Heart left ventricle (tissue), 16 donors: Measurements from ENCODE around the gene PIGL. TPM values are rescaled to one million over a fixed set of nuclear protein-coding genes. Genes with fewer than 3 reads are reported as not detected.

ENCODE experiments used
- ATAC-seq, 4 donors: fragments of 200-7000 bp; cut with Tn5 transposase; one replicate each; pipeline ENCODE4 v1.9.1; 2020 to 2022; ENCODE audit warnings: moderate library complexity in 4 of 4, mild to moderate bottlenecking in 3 of 4, moderate number of reproducible peaks in 1 of 4
- DNase-seq, 5 donors: peaks; one replicate each; pipeline ENCODE4 v3.0.0-alpha.2; 2020
- H3K27ac ChIP-seq, 12 donors: fragments of 200-600 bp; sonication (generic) in 4 of 12; one replicate each; pipeline versions ENCODE4 v1.5.0 to v1.8.0; 2016 to 2022; ENCODE audit warnings: mild to moderate bottlenecking in 2 of 12
- H3K27me3 ChIP-seq, 9 donors: fragments of 200-600 bp; sonication (generic) in 2 of 9; one replicate each; pipeline versions ENCODE4 v1.5.1 to v1.8.0; 2016 to 2022; ENCODE audit warnings: mild to moderate bottlenecking in 3 of 9
- H3K36me3 ChIP-seq, 9 donors: fragments of 200-600 bp; sonication (generic) in 2 of 9; one replicate each; pipeline versions ENCODE4 v1.5.0 to v1.8.0; 2018 to 2022; ENCODE audit warnings: mild to moderate bottlenecking in 2 of 9
- H3K4me1 ChIP-seq, 12 donors: fragments of 200-600 bp; sonication (generic) in 4 of 12; one replicate each; pipeline versions ENCODE4 v1.5.0 to v1.8.0; 2016 to 2022; ENCODE audit warnings: mild to moderate bottlenecking in 3 of 12
- H3K4me3 ChIP-seq, 12 donors: fragments of 200-600 bp; sonication (generic) in 4 of 12; one replicate each; pipeline versions ENCODE4 v1.5.0 to v1.8.0; 2017 to 2022; ENCODE audit warnings: mild to moderate bottlenecking in 9 of 12, moderate library complexity in 4 of 12
- H3K9me3 ChIP-seq, 12 donors: fragments of 200-600 bp; sonication (generic) in 4 of 12; one replicate each; pipeline versions ENCODE4 v1.5.0 to v1.8.0; 2016 to 2022; ENCODE audit warnings: mild to moderate bottlenecking in 1 of 12
- POLR2A ChIP-seq, 2 donors: fragments of 450-650 bp; IDR thresholded peaks; one replicate each; pipeline ENCODE4 v1.6.1; 2017; ENCODE audit warnings: antibody characterized with exemption in 2 of 2, mild to moderate bottlenecking in 2 of 2, moderate library complexity in 2 of 2
- whole genome bisulfite sequencing, 4 donors: extraction: QIAGEN DNeasy Blood & Tissue Kit in 2 of 4; methylation state at CpG; one replicate each; pipeline versions ENCODE4 v1.1.5 to v1.1.7; 2013 to 2018; 5-methylcytosine and 5-hydroxymethylcytosine counted together
- intact Hi-C, 10 donors: fragments of 100-400 bp; cut with DNase I; formaldehyde crosslinking; loops; one replicate each; pipeline versions ENCODE4 v1.11.1 to v1.14.2; 2022
- microRNA counts, 2 donors: library from miRNA; unstranded; fragments of <30 nt; microRNA quantifications; one replicate each; lab custom pipeline; 2016
- microRNA-seq, 4 donors: library from miRNA; unstranded; fragments of <30 nt; microRNA quantifications; one replicate each; pipeline versions ENCODE4 to v1.2.0, GENCODE V29; 2017 to 2020
- polyA plus RNA-seq, 2 donors: library from polyadenylated mRNA; stranded (reverse); fragments of 200-250 nt; gene quantifications; one replicate each; pipeline ENCODE4 v1.2.3, GENCODE V29; 2013
- total RNA-seq, 9 donors: library from RNA; depleted of rRNA in 2 of 9; stranded (reverse); fragments of >200 nt in 2 of 9; fragmentation: NEBNext Ultra II Directional in 3 of 9; extraction: Animal tissue kit (Norgen Biotek cat#: 25700) in 3 of 9; gene quantifications; one replicate each; pipeline versions ENCODE4 v1.1.0 to v1.2.4, GENCODE V29; 2016 to 2023
- TF ChIP-seq, protein P1 (sequence below), 12 donors: fragments of 200-600 bp; sonication (generic) in 4 of 12; IDR thresholded peaks; one replicate each; pipeline versions ENCODE4 v1.5.0 to v1.8.0; 2018 to 2022; ENCODE audit warnings: antibody characterized with exemption in 12 of 12, mild to moderate bottlenecking in 5 of 12
- donor health status: ischemic (EF 13 %, LVEDD 7.1; RV severe dilation, severe dysfunction).
- donor health status: healthy with polysubstance abuse.
- donor health status: DM: no; HTN: yes; CAD: no.
- donor health status: DM: no; HTN: no; CAD: no.
- donor health status: ischemic (EF 25% LVEDD 6.9; RV normal size, moderate dysfunction).
- donor health status: ischemic (EF 25% LVEDD 5.7; RV mildly dilated, moderate dysfunction).
- donor health status: healthy.
- donor health status: DM: yes; HTN: yes; CAD: no.
- donor health status: ischemic (EF 35%, LVEDD 5.7; RV mildly dilated, moderate dysfunction).
- donor health status: nonischemic (EF 11% LVEDD 7.7; RV severe dilation, severe dysfunction).
- donor health status: DM: yes; HTN: yes; CAD: no.
- donor health status: PGD.
- donor health status: ischemic (EF 29% LVEDD 5.4; RV normal size, mild dysfunction).
- donor health status: nonischemic (EF 23%, LVEDD 6.1; RV moderate dilation, normal function).

PIGL gene
- total and polyA plus RNA-seq, 11 donors: 4.5 to 20.2 (median 10.2) TPM

DNA sequence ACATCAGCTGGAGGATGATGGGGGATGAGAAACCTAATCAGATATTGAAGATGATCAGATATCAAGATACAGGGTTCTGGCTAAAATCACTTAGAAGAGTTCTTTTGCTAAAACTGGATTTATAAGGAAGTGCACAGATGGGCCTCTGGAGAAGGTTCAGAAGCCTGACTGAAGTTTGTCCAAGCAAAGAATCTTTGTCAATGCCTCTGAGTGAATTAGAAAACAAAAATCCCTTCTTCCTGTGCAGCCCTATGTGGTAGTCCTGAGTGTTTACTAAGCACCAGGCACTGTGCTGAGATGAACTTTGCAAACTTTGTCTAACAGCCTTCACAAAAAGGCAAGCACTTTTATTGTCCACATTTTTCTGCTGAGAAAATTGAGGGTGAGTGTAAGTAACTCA lies 147.6 kb downstream of the PIGL start:
- TF ChIP-seq POLR2A (IDR thresholded peaks at IDR 0.05): no peak
- TF ChIP-seq, protein P1, sequence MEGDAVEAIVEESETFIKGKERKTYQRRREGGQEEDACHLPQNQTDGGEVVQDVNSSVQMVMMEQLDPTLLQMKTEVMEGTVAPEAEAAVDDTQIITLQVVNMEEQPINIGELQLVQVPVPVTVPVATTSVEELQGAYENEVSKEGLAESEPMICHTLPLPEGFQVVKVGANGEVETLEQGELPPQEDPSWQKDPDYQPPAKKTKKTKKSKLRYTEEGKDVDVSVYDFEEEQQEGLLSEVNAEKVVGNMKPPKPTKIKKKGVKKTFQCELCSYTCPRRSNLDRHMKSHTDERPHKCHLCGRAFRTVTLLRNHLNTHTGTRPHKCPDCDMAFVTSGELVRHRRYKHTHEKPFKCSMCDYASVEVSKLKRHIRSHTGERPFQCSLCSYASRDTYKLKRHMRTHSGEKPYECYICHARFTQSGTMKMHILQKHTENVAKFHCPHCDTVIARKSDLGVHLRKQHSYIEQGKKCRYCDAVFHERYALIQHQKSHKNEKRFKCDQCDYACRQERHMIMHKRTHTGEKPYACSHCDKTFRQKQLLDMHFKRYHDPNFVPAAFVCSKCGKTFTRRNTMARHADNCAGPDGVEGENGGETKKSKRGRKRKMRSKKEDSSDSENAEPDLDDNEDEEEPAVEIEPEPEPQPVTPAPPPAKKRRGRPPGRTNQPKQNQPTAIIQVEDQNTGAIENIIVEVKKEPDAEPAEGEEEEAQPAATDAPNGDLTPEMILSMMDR (IDR thresholded peaks at IDR 0.05): no peak
- H3K4me3 ChIP-seq: no peak overlapping the region
- DNase-seq: no peak
- H3K27ac ChIP-seq: peak overlapping the region in 1 of 12 donors; percentile 31
- ATAC-seq: no peak
- intact Hi-C loops: loop anchor here in 5 of 10 donors (5.0 to 10.0 kb wide), 2 partner anchors 50 to 158 kb away; partner anchors contain the start of gene TRPV2 (in 3 of the 5)
- no peaks in the 10 kb centered on the region for H3K27me3 ChIP-seq
- H3K9me3 ChIP-seq: no peaks in the 10 kb centered on the region
- no peaks in the 10 kb centered on the region for H3K36me3 ChIP-seq
- peaks cover 0 to 5% (median 0%) of the 10 kb centered on the region in 12 donors for H3K4me1 ChIP-seq

DNA sequence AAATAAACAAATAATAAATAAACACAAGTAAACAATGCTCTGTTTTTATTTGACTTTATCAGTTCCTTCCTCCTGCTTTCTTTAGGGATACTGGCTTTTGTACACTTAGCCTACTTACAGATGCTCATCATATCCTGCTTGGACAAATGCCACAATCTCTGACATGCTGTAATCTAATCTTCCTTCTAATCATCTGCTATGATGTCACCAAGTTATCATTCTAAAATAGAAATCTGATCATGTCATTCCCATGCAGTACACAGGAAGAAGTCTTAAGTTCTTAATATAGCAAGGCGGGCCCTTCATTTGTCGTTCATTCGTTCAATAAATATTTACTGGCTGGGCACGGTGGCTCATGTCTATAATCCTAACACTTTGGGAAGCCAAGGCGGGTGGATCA lies 154.7 kb downstream of the PIGL start:
- H3K27me3 ChIP-seq: no peaks in the 10 kb centered on the region
- peaks cover 0 to 19% (median 6%) of the 10 kb centered on the region in 12 donors for H3K4me1 ChIP-seq
- no peaks in the 10 kb centered on the region for H3K9me3 ChIP-seq
- 35 to 55% (median 43%) methylated on average over 5 of the region's 5 CpGs for WGBS, 4 donors
- intact Hi-C loops: loop anchor here in 1 of 10 donors (5.0 kb wide), 1 partner anchor 151 kb away; no protein-coding TSS in a partner anchor
- peak overlapping the region in 6 of 12 donors; percentile 16 to 63 (median 42) for H3K27ac ChIP-seq
- H3K4me3 ChIP-seq: no peak overlapping the region
- no peaks in the 10 kb centered on the region for H3K36me3 ChIP-seq
- peak in 1 of 5 donors; percentile 31 for DNase-seq
- ATAC-seq: peak in 3 of 4 donors; percentile 15 to 77 (median 44)
- TF ChIP-seq, protein P1 (IDR thresholded peaks at IDR 0.05): no peak
- TF ChIP-seq POLR2A (IDR thresholded peaks at IDR 0.05): no peak

GRCh38 chr17:16374146-16374938 lies 157.3 kb downstream of the PIGL start:
- Histone ChIP-seq H3K4me1 (peaks cover 0 to 19% (median 6%) of the 10 kb centered on the region in 12 donors), H3K27me3 (no peaks in the 10 kb centered on the region), H3K9me3 (no peaks in the 10 kb centered on the region), H3K4me3 (no peak overlapping the region), H3K36me3 (no peaks in the 10 kb centered on the region), H3K27ac (peak overlapping the region in 1 of 12 donors; percentile 33)
- peak in 2 of 5 donors; percentile 28 to 50 for DNase-seq
- WGBS, 4 donors: 68 to 73% (median 70%) methylated on average over 16 of the region's 16 CpGs
- TF ChIP-seq, protein P1 (IDR thresholded peaks at IDR 0.05): no peak
- no peak for TF ChIP-seq POLR2A (IDR thresholded peaks at IDR 0.05)
- ATAC-seq: peak; percentile 55 to 95 (median 94)
- intact Hi-C loops: loop anchor here in 1 of 10 donors (5.0 kb wide), 1 partner anchor 148 kb away; no protein-coding TSS in a partner anchor

MicroRNA genes within 50 kb of the gene (microRNA counts, 767-probe panel; counts per million panel counts)
- 1,525 to 2,112 counts per million in 2 donors for microRNA hsa-miR-1288 (lab: Ali Mortazavi, UCI)

Small RNA genes within 50 kb of the gene (microRNA-seq; reads per million reads assigned to microRNA genes)
- gene MIR1288: 0 to 0.77 (median 0.03) reads per million in 4 donors

Other genes with a start within 250 kb of the PIGL start
- 10 to 100 TPM; 15.3 to 41.8 (median 31.4) TPM for gene ZSWIM7, start 217.5 kb upstream of the PIGL start, total RNA-seq
- 10 to 100 TPM; 35.7 to 47.3 TPM for gene ZSWIM7, start 217.5 kb upstream of the PIGL start, polyA plus RNA-seq
- gene TTC19, start 217.4 kb upstream of the PIGL start, total RNA-seq: 10 to 100 TPM; 23.3 to 47.0 (median 29.0) TPM
- gene TTC19, start 217.4 kb upstream of the PIGL start, polyA plus RNA-seq: 10 to 100 TPM; 10.3 to 28.6 TPM
- gene NCOR1, start 1.7 kb upstream of the PIGL start, total RNA-seq: 10 to 100 TPM; 58.8 to 92.2 (median 75.3) TPM
- 10 to 100 TPM; 35.2 to 43.9 TPM for gene NCOR1, start 1.7 kb upstream of the PIGL start, polyA plus RNA-seq
- gene CENPV, start 136.3 kb downstream of the PIGL start, total RNA-seq: 10 to 100 TPM in 8 of 9 donors, 1 to 10 TPM in 1; 9.7 to 15.0 (median 11.5) TPM
- gene CENPV, start 136.3 kb downstream of the PIGL start, polyA plus RNA-seq: 10 to 100 TPM in 1 of 2 donors, 1 to 10 TPM in 1; 9.1 to 18.7 TPM
- 1,000 to 10,000 TPM in 8 of 9 donors, 100 to 1,000 TPM in 1; 665 to 2,180 (median 1,547) TPM for gene UBB, start 163.9 kb downstream of the PIGL start, total RNA-seq
- 1,000 to 10,000 TPM in 1 of 2 donors, 100 to 1,000 TPM in 1; 932 to 1,006 TPM for gene UBB, start 163.9 kb downstream of the PIGL start, polyA plus RNA-seq
- 10 to 100 TPM in 5 of 9 donors, 1 to 10 TPM in 4; 5.8 to 43.5 (median 11.5) TPM for gene TRPV2, start 198.4 kb downstream of the PIGL start, total RNA-seq
- 1 to 10 TPM; 5.2 to 8.6 TPM for gene TRPV2, start 198.4 kb downstream of the PIGL start, polyA plus RNA-seq